Tibial nerve (tissue), 4 donors: ENCODE results near the gene TGM4. TPM values are rescaled to one million over a fixed set of nuclear protein-coding genes. Genes with fewer than 3 reads are reported as not detected.

Experiments used
- DNase-seq, 2 donors: peaks; one replicate each; pipeline ENCODE4 v3.0.0-alpha.2; 2019; ENCODE audit warnings: low spot score in 2 of 2
- H3K27ac ChIP-seq, 4 donors: fragments of 200-600 bp; sonication (generic) in 3 of 4; one replicate each; pipeline ENCODE4 v1.5.1; 2017 to 2019; ENCODE audit warnings: mild to moderate bottlenecking in 1 of 4
- H3K27me3 ChIP-seq, 2 donors: fragments of 200-600 bp; sonication (generic) in 1 of 2; one replicate each; pipeline versions ENCODE4 v1.5.1 to v1.6.0; 2017 to 2019
- H3K36me3 ChIP-seq, 3 donors: fragments of 200-600 bp; sonication (generic); one replicate each; pipeline ENCODE4 v1.5.1; 2018 to 2019
- H3K4me1 ChIP-seq, 4 donors: fragments of 200-600 bp; sonication (generic) in 3 of 4; one replicate each; pipeline ENCODE4 v1.5.1; 2017 to 2019
- H3K4me3 ChIP-seq, 4 donors: fragments of 200-600 bp; sonication (generic) in 3 of 4; one replicate each; pipeline ENCODE4 v1.5.1; 2017 to 2019; ENCODE audit warnings: mild to moderate bottlenecking in 1 of 4, moderate library complexity in 1 of 4
- H3K9me3 ChIP-seq, 4 donors: fragments of 200-600 bp; sonication (generic) in 3 of 4; one replicate each; pipeline ENCODE4 v1.5.1; 2017 to 2019
- EP300 ChIP-seq, 2 donors: sonication (generic); formaldehyde crosslinking; IDR thresholded peaks; one replicate each; pipeline ENCODE4 v1.6.1; 2017; ENCODE audit warnings: antibody characterized with exemption in 2 of 2, mild to moderate bottlenecking in 1 of 2
- POLR2A ChIP-seq, 2 donors: fragments of 450-650 bp; IDR thresholded peaks; one replicate each; pipeline ENCODE4 v1.6.1; 2017; ENCODE audit warnings: antibody characterized with exemption in 2 of 2, mild to moderate bottlenecking in 2 of 2, moderate library complexity in 2 of 2
- WGBS, 2 donors: methylation state at CpG; one replicate each; pipeline ENCODE4 v1.1.5; 2018; 5-methylcytosine and 5-hydroxymethylcytosine counted together
- total RNA-seq, 4 donors: library from RNA; depleted of rRNA; stranded (reverse); fragments of >200 nt; gene quantifications; one replicate each; pipeline ENCODE4 v1.1.0, GENCODE V29; 2016
- TF ChIP-seq, protein P1 (sequence below), 5 experiments: fragments of 200-600 bp in 3 of 5; fragments of 450-650 bp in 2 of 5; sonication (generic) in 3 of 5; IDR thresholded peaks; one replicate each; pipeline ENCODE4 v1.5.1; 2016 to 2019; ENCODE audit warnings: antibody characterized with exemption in 5 of 5, mild to moderate bottlenecking in 3 of 5, moderate library complexity in 2 of 5

The TGM4 gene
- total RNA-seq, 4 donors from 2014 or later, result not detected

GRCh38 chr3:44865272-44866035 lies 9.0 kb upstream of the TGM4 start:
- 83 to 91% methylated on average over 6 to 7 of the region's 7 CpGs for WGBS, 2 donors
- Histone ChIP-seq H3K27me3 (no peaks in the 10 kb centered on the region), H3K27ac (no peak overlapping the region), H3K9me3 (no peaks in the 10 kb centered on the region), H3K4me1 (peaks cover 0 to 30% (median 5%) of the 10 kb centered on the region in 4 donors), H3K36me3 (peaks cover 0 to 33% (median 0%) of the 10 kb centered on the region in 3 donors), H3K4me3 (no peak overlapping the region)
- no peak for TF ChIP-seq POLR2A (IDR thresholded peaks at IDR 0.05)
- TF ChIP-seq, protein P1, sequence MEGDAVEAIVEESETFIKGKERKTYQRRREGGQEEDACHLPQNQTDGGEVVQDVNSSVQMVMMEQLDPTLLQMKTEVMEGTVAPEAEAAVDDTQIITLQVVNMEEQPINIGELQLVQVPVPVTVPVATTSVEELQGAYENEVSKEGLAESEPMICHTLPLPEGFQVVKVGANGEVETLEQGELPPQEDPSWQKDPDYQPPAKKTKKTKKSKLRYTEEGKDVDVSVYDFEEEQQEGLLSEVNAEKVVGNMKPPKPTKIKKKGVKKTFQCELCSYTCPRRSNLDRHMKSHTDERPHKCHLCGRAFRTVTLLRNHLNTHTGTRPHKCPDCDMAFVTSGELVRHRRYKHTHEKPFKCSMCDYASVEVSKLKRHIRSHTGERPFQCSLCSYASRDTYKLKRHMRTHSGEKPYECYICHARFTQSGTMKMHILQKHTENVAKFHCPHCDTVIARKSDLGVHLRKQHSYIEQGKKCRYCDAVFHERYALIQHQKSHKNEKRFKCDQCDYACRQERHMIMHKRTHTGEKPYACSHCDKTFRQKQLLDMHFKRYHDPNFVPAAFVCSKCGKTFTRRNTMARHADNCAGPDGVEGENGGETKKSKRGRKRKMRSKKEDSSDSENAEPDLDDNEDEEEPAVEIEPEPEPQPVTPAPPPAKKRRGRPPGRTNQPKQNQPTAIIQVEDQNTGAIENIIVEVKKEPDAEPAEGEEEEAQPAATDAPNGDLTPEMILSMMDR (IDR thresholded peaks at IDR 0.05), result no peak
- no peak for TF ChIP-seq EP300 (IDR thresholded peaks at IDR 0.05)
- DNase-seq, result no peak

- H3K27me3 ChIP-seq, result no peaks in the 10 kb centered on the region
- peaks cover 0 to 22% (median 2%) of the 10 kb centered on the region in 4 donors for H3K4me1 ChIP-seq
- 94% methylated on average over 7 of the region's 7 CpGs for WGBS, 2 donors
- peaks cover 0 to 33% (median 0%) of the 10 kb centered on the region in 3 donors for H3K36me3 ChIP-seq
- H3K4me3 ChIP-seq, result no peak overlapping the region
- TF ChIP-seq EP300 (IDR thresholded peaks at IDR 0.05), result no peak
- no peak for TF ChIP-seq POLR2A (IDR thresholded peaks at IDR 0.05)
- TF ChIP-seq, protein P1 (IDR thresholded peaks at IDR 0.05), result no peak
- H3K27ac ChIP-seq, result no peak overlapping the region
- no peaks in the 10 kb centered on the region for H3K9me3 ChIP-seq
- DNase-seq, result no peak
Observed at GRCh38 chr3:44867421-44868111, 6.8 kb upstream of the TGM4 start.

DNA sequence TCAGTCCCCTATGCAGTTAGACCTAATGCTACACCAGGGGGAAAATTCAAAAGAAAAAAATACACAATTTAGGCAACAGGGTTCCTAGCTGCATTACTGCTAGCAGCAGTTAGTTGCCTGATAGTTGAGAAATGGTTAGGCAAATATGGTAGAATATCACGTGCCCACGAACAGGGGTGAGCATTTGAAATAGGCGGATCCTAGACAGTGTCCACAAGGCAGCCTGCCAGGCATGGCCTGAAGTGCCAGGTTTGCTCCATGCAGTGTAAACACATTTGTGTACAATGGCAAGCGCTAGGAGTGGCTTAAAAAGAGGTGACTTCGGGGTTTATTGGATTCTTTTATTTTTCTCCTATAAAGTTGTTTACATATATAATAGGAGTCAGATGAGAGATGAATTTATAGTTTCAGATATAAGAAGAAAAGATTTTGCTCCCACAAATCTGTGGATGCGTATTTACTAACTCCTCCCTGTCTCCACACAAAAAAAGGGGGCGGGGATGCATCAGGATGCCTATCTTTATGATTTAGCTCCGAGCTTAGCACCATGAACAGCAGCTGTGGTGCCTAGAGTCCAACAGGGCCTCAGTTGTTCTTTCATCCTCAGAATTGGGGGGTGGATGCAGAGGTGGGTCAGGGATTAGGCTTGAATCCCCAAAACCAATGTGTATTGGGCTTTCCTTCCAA lies 3.9 kb upstream of the TGM4 start:
- TF ChIP-seq, protein P1 (IDR thresholded peaks at IDR 0.05), result no peak
- TF ChIP-seq EP300 (IDR thresholded peaks at IDR 0.05) (no peak), POLR2A (IDR thresholded peaks at IDR 0.05) (no peak)
- Histone ChIP-seq H3K27ac (no peak overlapping the region), H3K4me3 (no peak overlapping the region), H3K9me3 (no peaks in the 10 kb centered on the region), H3K36me3 (peaks cover 0 to 18% (median 0%) of the 10 kb centered on the region in 3 donors), H3K4me1 (no peaks in the 10 kb centered on the region), H3K27me3 (no peaks in the 10 kb centered on the region)
- no peak for DNase-seq
- 73 to 84% methylated on average over 8 of the region's 8 CpGs for WGBS, 2 donors

- no peaks in the 10 kb centered on the region for H3K4me1 ChIP-seq
- 79 to 82% methylated on average over 3 of the region's 3 CpGs for WGBS, 2 donors
- no peaks in the 10 kb centered on the region for H3K27me3 ChIP-seq
- no peak overlapping the region for H3K27ac ChIP-seq
- TF ChIP-seq POLR2A (IDR thresholded peaks at IDR 0.05), result no peak
- TF ChIP-seq EP300 (IDR thresholded peaks at IDR 0.05), result no peak
- TF ChIP-seq, protein P1 (IDR thresholded peaks at IDR 0.05), result no peak
- no peak overlapping the region for H3K4me3 ChIP-seq
- no peaks in the 10 kb centered on the region for H3K36me3 ChIP-seq
- no peak for DNase-seq
- H3K9me3 ChIP-seq, result no peaks in the 10 kb centered on the region
Observed at GRCh38 chr3:44875596-44875995, 1.2 kb downstream of the TGM4 start.
